ENCODE results near the gene POU2AF3. TPM values are rescaled to one million over a fixed set of nuclear protein-coding genes. Genes with fewer than 3 reads are reported as not detected.

Gene POU2AF3, protein sequence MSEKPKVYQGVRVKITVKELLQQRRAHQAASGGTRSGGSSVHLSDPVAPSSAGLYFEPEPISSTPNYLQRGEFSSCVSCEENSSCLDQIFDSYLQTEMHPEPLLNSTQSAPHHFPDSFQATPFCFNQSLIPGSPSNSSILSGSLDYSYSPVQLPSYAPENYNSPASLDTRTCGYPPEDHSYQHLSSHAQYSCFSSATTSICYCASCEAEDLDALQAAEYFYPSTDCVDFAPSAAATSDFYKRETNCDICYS
- 3.4 and 3.8 TPM in 2 replicates for total RNA-seq (2022)
- percentile 43 among the genes with signal in this experiment for Bru-seq, nascent RNA
- BruChase-seq, experiment 1, labeled RNA remaining after a 6-hour chase, result percentile 40 among the genes with signal in this experiment
- BruChase-seq, experiment 2, labeled RNA remaining after a 2-hour chase, result percentile 47 among the genes with signal in this experiment
- long read RNA-seq, partial matches to known transcripts, result 3 of 7 reads
- long read RNA-seq, other reads (novel, unspliced or antisense), result 2 of 7 reads

- no peak for DNase-seq
- TF ChIP-seq, protein P1, sequence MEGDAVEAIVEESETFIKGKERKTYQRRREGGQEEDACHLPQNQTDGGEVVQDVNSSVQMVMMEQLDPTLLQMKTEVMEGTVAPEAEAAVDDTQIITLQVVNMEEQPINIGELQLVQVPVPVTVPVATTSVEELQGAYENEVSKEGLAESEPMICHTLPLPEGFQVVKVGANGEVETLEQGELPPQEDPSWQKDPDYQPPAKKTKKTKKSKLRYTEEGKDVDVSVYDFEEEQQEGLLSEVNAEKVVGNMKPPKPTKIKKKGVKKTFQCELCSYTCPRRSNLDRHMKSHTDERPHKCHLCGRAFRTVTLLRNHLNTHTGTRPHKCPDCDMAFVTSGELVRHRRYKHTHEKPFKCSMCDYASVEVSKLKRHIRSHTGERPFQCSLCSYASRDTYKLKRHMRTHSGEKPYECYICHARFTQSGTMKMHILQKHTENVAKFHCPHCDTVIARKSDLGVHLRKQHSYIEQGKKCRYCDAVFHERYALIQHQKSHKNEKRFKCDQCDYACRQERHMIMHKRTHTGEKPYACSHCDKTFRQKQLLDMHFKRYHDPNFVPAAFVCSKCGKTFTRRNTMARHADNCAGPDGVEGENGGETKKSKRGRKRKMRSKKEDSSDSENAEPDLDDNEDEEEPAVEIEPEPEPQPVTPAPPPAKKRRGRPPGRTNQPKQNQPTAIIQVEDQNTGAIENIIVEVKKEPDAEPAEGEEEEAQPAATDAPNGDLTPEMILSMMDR (IDR thresholded peaks at IDR 0.05; ENCODE audit: unreplicated experiment), result no peak
- Mint-ChIP-seq H3K36me3 (ENCODE audit: insufficient read depth, unreplicated experiment) (peaks cover 8% of the 10 kb centered on the region), H3K27me3 (ENCODE audit: unreplicated experiment) (no peaks in the 10 kb centered on the region), H3K4me1 (ENCODE audit: low read depth, unreplicated experiment) (peaks cover 9% of the 10 kb centered on the region), H3K27ac (ENCODE audit: unreplicated experiment) (no peak within 1 kb of the TSS), H3K9me3 (ENCODE audit: low read depth, unreplicated experiment) (no peaks in the 10 kb centered on the region), H3K4me3 (ENCODE audit: low read depth, unreplicated experiment) (peak within 1 kb of the TSS; percentile 66)
- intact Hi-C loops (cut with micrococcal nuclease; ENCODE audit: unreplicated experiment), result no loop called here
- no TSS peak for BruUV-seq (replicated peaks)
- CTCF ChIA-PET, result interaction anchor here (1.4 kb wide), 1 partner anchor 125 kb away, joined by 7 read pairs; no protein-coding TSS in a partner anchor
Measured at GRCh38 chr11:111298413-111299100, at the start of gene POU2AF3. POU2AF3 (plus strand) TSS chr11:111298546; CDS start chr11:111298582, 36 bp downstream.

- TF ChIP-seq, protein P1 (IDR thresholded peaks at IDR 0.05; ENCODE audit: unreplicated experiment), result no peak
- no peak overlapping the region for H3K4me3 Mint-ChIP-seq (ENCODE audit: low read depth, unreplicated experiment)
- intact Hi-C loops (cut with micrococcal nuclease; ENCODE audit: unreplicated experiment), result no loop called here
- H3K4me1 Mint-ChIP-seq (ENCODE audit: low read depth, unreplicated experiment), result no peaks in the 10 kb centered on the region
- DNase-seq, result no peak
- peaks cover 2% of the 10 kb centered on the region for H3K9me3 Mint-ChIP-seq (ENCODE audit: low read depth, unreplicated experiment)
- no peaks in the 10 kb centered on the region for H3K36me3 Mint-ChIP-seq (ENCODE audit: insufficient read depth, unreplicated experiment)
- CTCF ChIA-PET, result no interaction called here
- H3K27ac Mint-ChIP-seq (ENCODE audit: unreplicated experiment), result no peak overlapping the region
- H3K27me3 Mint-ChIP-seq (ENCODE audit: unreplicated experiment), result peaks cover 12% of the 10 kb centered on the region
- no TSS peak for BruUV-seq (replicated peaks)
Measured at GRCh38 chr11:111250936-111251335, 47.4 kb upstream of the POU2AF3 start.

DNA sequence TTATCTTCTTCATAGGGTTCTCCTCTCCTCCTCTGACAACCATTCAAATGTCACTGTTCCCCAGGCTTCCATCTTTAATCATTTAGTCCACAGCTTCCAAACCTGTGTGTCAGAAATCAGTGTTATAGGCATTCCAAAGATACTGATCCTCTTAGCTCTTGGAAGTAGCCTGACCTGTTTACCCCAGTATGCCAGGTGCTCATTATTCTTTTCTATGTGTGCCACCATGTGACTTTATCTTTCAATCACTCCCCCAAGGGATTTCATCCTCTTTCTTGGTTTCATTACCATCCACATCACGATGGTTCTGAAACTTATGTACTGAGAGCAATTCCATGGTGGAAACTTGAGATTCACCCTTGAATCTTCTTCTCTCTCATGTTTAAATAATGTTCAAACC lies 45.2 kb upstream of the POU2AF3 start:
- TF ChIP-seq, protein P1 (IDR thresholded peaks at IDR 0.05; ENCODE audit: unreplicated experiment), result no peak
- Mint-ChIP-seq H3K4me3 (ENCODE audit: low read depth, unreplicated experiment) (no peak overlapping the region), H3K36me3 (ENCODE audit: insufficient read depth, unreplicated experiment) (no peaks in the 10 kb centered on the region), H3K27ac (ENCODE audit: unreplicated experiment) (no peak overlapping the region), H3K27me3 (ENCODE audit: unreplicated experiment) (no peaks in the 10 kb centered on the region), H3K4me1 (ENCODE audit: low read depth, unreplicated experiment) (no peaks in the 10 kb centered on the region), H3K9me3 (ENCODE audit: low read depth, unreplicated experiment) (peaks cover 2% of the 10 kb centered on the region)
- BruUV-seq (replicated peaks), result no TSS peak
- intact Hi-C loops (cut with micrococcal nuclease; ENCODE audit: unreplicated experiment), result no loop called here
- CTCF ChIA-PET, result no interaction called here
- no peak for DNase-seq

- TF ChIP-seq, protein P1 (IDR thresholded peaks at IDR 0.05; ENCODE audit: unreplicated experiment), result no peak
- CTCF ChIA-PET, result no interaction called here
- Mint-ChIP-seq H3K27ac (ENCODE audit: unreplicated experiment) (no peak overlapping the region), H3K4me1 (ENCODE audit: low read depth, unreplicated experiment) (no peaks in the 10 kb centered on the region), H3K4me3 (ENCODE audit: low read depth, unreplicated experiment) (no peak overlapping the region), H3K9me3 (ENCODE audit: low read depth, unreplicated experiment) (peaks cover 2% of the 10 kb centered on the region), H3K36me3 (ENCODE audit: insufficient read depth, unreplicated experiment) (no peaks in the 10 kb centered on the region), H3K27me3 (ENCODE audit: unreplicated experiment) (no peaks in the 10 kb centered on the region)
- intact Hi-C loops (cut with micrococcal nuclease; ENCODE audit: unreplicated experiment), result no loop called here
- BruUV-seq (replicated peaks), result no TSS peak
- no peak for DNase-seq
Measured at GRCh38 chr11:111253630-111254029, 44.7 kb upstream of the POU2AF3 start.
